BE2C (cell line): Measurements from ENCODE around the gene PRKG1.

Experiments used
- DNase-seq: peaks from one replicate; pipeline ENCODE4 v3.0.0-alpha.2; 2020
- H3K27me3 ChIP-seq: fragments of 250-450 bp; sonication (Bioruptor Pico); 2 replicates; pipeline ENCODE4 v1.5.1; 2020; ENCODE audit warnings: mild to moderate bottlenecking
- H3K36me3 ChIP-seq: fragments of 250-450 bp; sonication (Bioruptor Pico); 2 replicates; pipeline ENCODE4 v1.5.1; 2020; ENCODE audit warnings: mild to moderate bottlenecking
- H3K4me1 ChIP-seq: fragments of 250-450 bp; sonication (Bioruptor Pico); 2 replicates; pipeline ENCODE4 v1.5.1; 2020
- H3K4me3 ChIP-seq: 2 replicates; pipeline ENCODE4 v1.5.1; 2011; ENCODE audit warnings: low read depth, low read length
- H3K9me3 ChIP-seq: fragments of 250-450 bp; sonication (Bioruptor Pico); 2 replicates; pipeline ENCODE4 v1.5.1; 2020
- TF ChIP-seq, protein P1 (sequence below): IDR thresholded peaks from 2 replicates; pipeline ENCODE4 v1.5.1; 2012; ENCODE audit warnings: mild to moderate bottlenecking, low read depth, low read length

The PRKG1 gene

GRCh38 chr10:51800121-51800520, 725.8 kb downstream of the PRKG1 start:
- H3K4me1 ChIP-seq, result no peaks in the 10 kb centered on the region
- DNase-seq, result no peak
- no peaks in the 10 kb centered on the region for H3K9me3 ChIP-seq
- H3K27me3 ChIP-seq, result no peaks in the 10 kb centered on the region
- no peak overlapping the region for H3K4me3 ChIP-seq
- TF ChIP-seq, protein P1, sequence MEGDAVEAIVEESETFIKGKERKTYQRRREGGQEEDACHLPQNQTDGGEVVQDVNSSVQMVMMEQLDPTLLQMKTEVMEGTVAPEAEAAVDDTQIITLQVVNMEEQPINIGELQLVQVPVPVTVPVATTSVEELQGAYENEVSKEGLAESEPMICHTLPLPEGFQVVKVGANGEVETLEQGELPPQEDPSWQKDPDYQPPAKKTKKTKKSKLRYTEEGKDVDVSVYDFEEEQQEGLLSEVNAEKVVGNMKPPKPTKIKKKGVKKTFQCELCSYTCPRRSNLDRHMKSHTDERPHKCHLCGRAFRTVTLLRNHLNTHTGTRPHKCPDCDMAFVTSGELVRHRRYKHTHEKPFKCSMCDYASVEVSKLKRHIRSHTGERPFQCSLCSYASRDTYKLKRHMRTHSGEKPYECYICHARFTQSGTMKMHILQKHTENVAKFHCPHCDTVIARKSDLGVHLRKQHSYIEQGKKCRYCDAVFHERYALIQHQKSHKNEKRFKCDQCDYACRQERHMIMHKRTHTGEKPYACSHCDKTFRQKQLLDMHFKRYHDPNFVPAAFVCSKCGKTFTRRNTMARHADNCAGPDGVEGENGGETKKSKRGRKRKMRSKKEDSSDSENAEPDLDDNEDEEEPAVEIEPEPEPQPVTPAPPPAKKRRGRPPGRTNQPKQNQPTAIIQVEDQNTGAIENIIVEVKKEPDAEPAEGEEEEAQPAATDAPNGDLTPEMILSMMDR, result no peak
- H3K36me3 ChIP-seq, result no peaks in the 10 kb centered on the region

- no peak for DNase-seq
- no peaks in the 10 kb centered on the region for H3K9me3 ChIP-seq
- H3K27me3 ChIP-seq, result no peaks in the 10 kb centered on the region
- H3K36me3 ChIP-seq, result no peaks in the 10 kb centered on the region
- no peak overlapping the region for H3K4me3 ChIP-seq
- TF ChIP-seq, protein P1, result no peak
- no peaks in the 10 kb centered on the region for H3K4me1 ChIP-seq
These were observed 726.6 kb downstream of the PRKG1 start for GRCh38 chr10:51800725-51801424.

GRCh38 chr10:51802030-51802429, 727.7 kb downstream of the PRKG1 start:
- no peaks in the 10 kb centered on the region for H3K9me3 ChIP-seq
- H3K4me1 ChIP-seq, result no peaks in the 10 kb centered on the region
- TF ChIP-seq, protein P1, result no peak
- H3K4me3 ChIP-seq, result no peak overlapping the region
- H3K27me3 ChIP-seq, result no peaks in the 10 kb centered on the region
- DNase-seq, result no peak
- no peaks in the 10 kb centered on the region for H3K36me3 ChIP-seq

DNA sequence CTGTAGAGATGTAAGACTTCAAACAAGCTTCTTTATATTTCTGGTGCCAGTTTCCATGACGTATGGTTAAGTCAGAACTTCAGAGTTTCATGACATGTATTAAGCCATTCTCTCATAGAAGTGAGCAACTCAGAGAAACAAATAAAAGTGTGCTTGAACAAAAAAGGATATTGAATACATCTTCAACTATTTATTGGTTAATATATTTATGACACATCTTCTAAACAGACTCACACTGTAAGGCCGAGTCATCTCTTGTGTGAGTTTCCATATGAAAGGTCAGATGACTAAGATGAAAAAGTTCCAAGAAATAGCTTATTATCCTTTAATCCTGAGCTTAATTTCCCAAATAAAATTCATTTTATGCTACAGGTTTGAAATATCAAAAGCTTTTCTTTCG, 730.6 kb downstream of the PRKG1 start:
- DNase-seq, result no peak
- no peaks in the 10 kb centered on the region for H3K4me1 ChIP-seq
- TF ChIP-seq, protein P1, result no peak

GRCh38 chr10:51806079-51806835, 732.0 kb downstream of the PRKG1 start:
- no peaks in the 10 kb centered on the region for H3K36me3 ChIP-seq
- H3K4me1 ChIP-seq, result no peaks in the 10 kb centered on the region
- no peaks in the 10 kb centered on the region for H3K27me3 ChIP-seq
- no peak for DNase-seq
- no peaks in the 10 kb centered on the region for H3K9me3 ChIP-seq
- TF ChIP-seq, protein P1, result no peak
- H3K4me3 ChIP-seq, result no peak overlapping the region

More for the DNA sequence above, 730.6 kb downstream of the PRKG1 start:
- Histone ChIP-seq H3K4me3 (no peak overlapping the region), H3K9me3 (no peaks in the 10 kb centered on the region), H3K36me3 (no peaks in the 10 kb centered on the region), H3K27me3 (no peaks in the 10 kb centered on the region)

GRCh38 chr10:51808187-51808586, 733.9 kb downstream of the PRKG1 start:
- H3K36me3 ChIP-seq, result no peaks in the 10 kb centered on the region
- H3K4me1 ChIP-seq, result no peaks in the 10 kb centered on the region
- TF ChIP-seq, protein P1, result no peak
- H3K27me3 ChIP-seq, result no peaks in the 10 kb centered on the region
- no peak overlapping the region for H3K4me3 ChIP-seq
- no peaks in the 10 kb centered on the region for H3K9me3 ChIP-seq
- DNase-seq, result no peak
